Stimulated activated CD4-positive, alpha-beta T cell treated with anti-CD3 and anti-CD28 coated beads, Interleukin-4, amount 100 ng/mL, for 48 hours (primary cell): ENCODE measurements around the gene PEX11B.

Experiments used
- DNase-seq, 2 donors: peaks; one replicate each; pipeline ENCODE4 v3.0.0-alpha.2; 2020; ENCODE audit warnings: low read depth in 2 of 2

Gene PEX11B

GRCh38 chr1:145918144-145918991 lies at the start of gene PEX11B:
Gene PEX11B, minus strand, starts transcription at chr1:145918717. Its CDS starts 29 bp downstream, at chr1:145918688.
- DNase-seq = peak; percentile 87 to 88

GRCh38 chr1:145967288-145967687 lies 48.8 kb upstream of the PEX11B start:
- no peak for DNase-seq

- no peak for DNase-seq
Observed at GRCh38 chr1:145965119-145965744, 46.7 kb upstream of the PEX11B start.

- peak; percentile 83 to 89 for DNase-seq
Observed at GRCh38 chr1:145964328-145965118, 46.0 kb upstream of the PEX11B start, which contains the start of the genes ANKRD34A and POLR3GL. Gene ANKRD34A, minus strand, starts transcription at chr1:145964575. Its CDS starts 2,816 bp downstream, at chr1:145961759. Gene POLR3GL, plus strand, starts transcription at chr1:145964690. Its CDS starts 10,176 bp downstream, at chr1:145974866.

- no peak for DNase-seq
Observed at GRCh38 chr1:145963265-145964019, 44.9 kb upstream of the PEX11B start.

GRCh38 chr1:145962157-145963102 lies 43.9 kb upstream of the PEX11B start:
- DNase-seq = no peak

GRCh38 chr1:145961425-145962156 lies 43.1 kb upstream of the PEX11B start:
- DNase-seq = peak; percentile 50 to 63

GRCh38 chr1:145961109-145961424 lies 42.5 kb upstream of the PEX11B start:
- DNase-seq = no peak

- DNase-seq = peak in 1 of 2 donors; percentile 31
Observed at GRCh38 chr1:145960468-145961108, 42.1 kb upstream of the PEX11B start.

- DNase-seq = no peak
Observed at GRCh38 chr1:145959957-145960467, 41.5 kb upstream of the PEX11B start.

GRCh38 chr1:145959333-145959732 lies 40.8 kb upstream of the PEX11B start:
- no peak for DNase-seq

GRCh38 chr1:145958734-145959133 lies 40.2 kb upstream of the PEX11B start:
- DNase-seq = no peak

GRCh38 chr1:145957443-145958319 lies 39.2 kb upstream of the PEX11B start, which contains the start of gene LIX1L:
Gene LIX1L, minus strand, starts transcription at chr1:145958017. Its CDS starts 90 bp downstream, at chr1:145957927.
- DNase-seq = peak; percentile 91 to 95

GRCh38 chr1:145956781-145957442 lies 38.4 kb upstream of the PEX11B start:
- DNase-seq = no peak

- DNase-seq = no peak
Observed at GRCh38 chr1:145956361-145956760, 37.8 kb upstream of the PEX11B start.

- no peak for DNase-seq
Observed at GRCh38 chr1:145955436-145955835, 36.9 kb upstream of the PEX11B start.

- no peak for DNase-seq
Observed at GRCh38 chr1:145953861-145954260, 35.3 kb upstream of the PEX11B start.
